Keratinocyte (primary cell): ENCODE results near the gene ZNF689. TPM values are rescaled to one million over a fixed set of nuclear protein-coding genes. Genes with fewer than 3 reads are reported as not detected.

Experiments
- DNase-seq: peaks from one replicate; pipeline ENCODE4 v3.0.0-alpha.2; 2011; ENCODE audit warnings: low read depth, missing footprints, low spot score
- FAIRE-seq: peaks from 2 replicates; lab custom pipeline; 2011; peaks lifted over from hg19 to GRCh38; lab: Jason Lieb, UNC
- H2AFZ ChIP-seq: 2 replicates; pipeline ENCODE4 v1.6.0; 2012; ENCODE audit warnings: low read length, control low read depth, inconsistent platforms; ENCODE audit not compliant: control insufficient read depth
- H3K27ac ChIP-seq: 2 replicates; pipeline ENCODE4 v1.5.1; 2011; ENCODE audit warnings: low read length; ENCODE audit not compliant: control insufficient read depth, insufficient read depth
- H3K27me3 ChIP-seq: 3 replicates; pipeline ENCODE4 v1.6.0; 2011; ENCODE audit warnings: low read length; ENCODE audit not compliant: control insufficient read depth, insufficient read depth; ENCODE audit errors: extremely low read depth
- H3K36me3 ChIP-seq, 2 experiments: 2 replicates in 1 of 2; 3 replicates in 1 of 2; pipeline ENCODE4 v1.5.1; 2011; ENCODE audit warnings: low read length in 2 of 2, mild to moderate bottlenecking in 1 of 2; ENCODE audit not compliant: control insufficient read depth in 2 of 2, insufficient read depth in 2 of 2; ENCODE audit errors: extremely low read depth in 1 of 2
- H3K4me1 ChIP-seq: 3 replicates; pipeline ENCODE4 v1.5.1; 2011; ENCODE audit warnings: low read length; ENCODE audit not compliant: control insufficient read depth, insufficient read depth; ENCODE audit errors: extremely low read depth
- H3K4me2 ChIP-seq: 3 replicates; pipeline ENCODE4 v1.6.0; 2011; ENCODE audit warnings: low read depth, low read length; ENCODE audit not compliant: control insufficient read depth, insufficient read depth; ENCODE audit errors: extremely low read depth
- H3K4me3 ChIP-seq, 3 experiments: fragments of 200-600 bp in 1 of 3; sonication (generic) in 1 of 3; 2 replicates in 2 of 3; 3 replicates in 1 of 3; pipeline ENCODE4 v1.5.1; 2011 to 2016; ENCODE audit warnings: low read length in 3 of 3, mild to moderate bottlenecking in 3 of 3, control low read depth in 2 of 3, inconsistent platforms in 1 of 3, low read depth in 1 of 3, mixed read lengths in 1 of 3, mixed run types in 1 of 3, moderate library complexity in 1 of 3; ENCODE audit not compliant: control insufficient read depth in 2 of 3, insufficient read depth in 2 of 3; ENCODE audit errors: extremely low read depth in 1 of 3
- H3K79me2 ChIP-seq: 2 replicates; pipeline ENCODE4 v1.6.0; 2012; ENCODE audit warnings: low read length; ENCODE audit not compliant: control insufficient read depth, insufficient read depth
- H3K9ac ChIP-seq: 3 replicates; pipeline ENCODE4 v1.6.0; 2011; ENCODE audit warnings: low read length; ENCODE audit not compliant: control insufficient read depth, insufficient read depth; ENCODE audit errors: extremely low read depth
- H3K9me1 ChIP-seq: 3 replicates; pipeline ENCODE4 v1.6.0; 2011; ENCODE audit warnings: low read length; ENCODE audit not compliant: control insufficient read depth, insufficient read depth; ENCODE audit errors: extremely low read depth
- H3K9me3 ChIP-seq: 2 replicates; pipeline ENCODE4 v1.5.1; 2012; ENCODE audit warnings: low read depth, low read length; ENCODE audit not compliant: control insufficient read depth
- H4K20me1 ChIP-seq: 3 replicates; pipeline ENCODE4 v1.6.0; 2011; ENCODE audit warnings: low read length; ENCODE audit not compliant: control insufficient read depth, insufficient read depth; ENCODE audit errors: extremely low read depth
- CTCF ChIP-seq, 3 experiments: IDR thresholded peaks in 1 of 3; conservative IDR thresholded peaks in 1 of 3; optimal IDR thresholded peaks in 1 of 3; 2 replicates in 2 of 3; 3 replicates in 1 of 3; pipeline versions ENCODE3 to v1.5.1; 2011; ENCODE audit warnings: low read length in 3 of 3, mild to moderate bottlenecking in 3 of 3, moderate library complexity in 2 of 3, control low read depth in 1 of 3, inconsistent platforms in 1 of 3; ENCODE audit not compliant: insufficient read depth in 2 of 3; ENCODE audit errors: extremely low read depth in 1 of 3
- EZH2 ChIP-seq: IDR thresholded peaks from one replicate; pipeline ENCODE4 v1.6.1; 2012; ENCODE audit warnings: inconsistent platforms, mild to moderate bottlenecking, low read length, moderate library complexity
- dilution Hi-C: fragments of 300-500 bp; cut with MboI; formaldehyde crosslinking; loops from one replicate; pipeline ENCODE4 v1.7.0; 2020; ENCODE audit warnings: low sequenced_read_pairs; ENCODE audit not compliant: extremely low pct_ligation_motif_present
- polyA plus RNA-seq, 5 experiments: library from polyadenylated mRNA; depleted of rRNA in 3 of 5; stranded (reverse) in 3 of 5; stranded (forward) in 1 of 5; unstranded in 1 of 5; fragments of >200 nt; gene quantifications; 1 replicate in 1 of 5; 2 replicates in 3 of 5; 3 replicates in 1 of 5; pipeline versions ENCODE4 v1.2.1 to v1.2.3, GENCODE V29; 2011 to 2012; ENCODE audit warnings: missing spikeins in 2 of 5, low read depth in 1 of 5, low replicate concordance in 1 of 5

Gene ZNF689
- polyA plus RNA-seq, 1 donor (not counting 4 experiments of a cell fraction or from before 2014, with no cell fraction given), result 3.3 TPM

- H3K9me1 ChIP-seq, result no peaks in the 10 kb centered on the region
- H4K20me1 ChIP-seq, result no peaks in the 10 kb centered on the region
- DNase-seq (no peak), FAIRE-seq (no peak)
- H3K36me3 ChIP-seq, result peaks cover 10 to 13% of the 10 kb centered on the region in 2 experiments
- no peak for TF ChIP-seq EZH2
- no peak for TF ChIP-seq CTCF (optimal IDR thresholded peaks at IDR 0.05 in 1 of 3, IDR thresholded peaks at IDR 0.05 in 1 of 3, conservative IDR thresholded peaks at IDR 0.05 in 1 of 3; ENCODE audit: extremely low read depth in 1 of 3, insufficient read depth in 2 of 3, low read length in 3 of 3)
- no peak overlapping the region for H2AFZ ChIP-seq
- no peak overlapping the region for H3K4me2 ChIP-seq
- dilution Hi-C loops, result no loop called here
- H3K4me1 ChIP-seq, result peaks cover 21% of the 10 kb centered on the region
- H3K27me3 ChIP-seq, result no peaks in the 10 kb centered on the region
- no peak overlapping the region for H3K9ac ChIP-seq
- H3K27ac ChIP-seq, result no peak overlapping the region
- H3K9me3 ChIP-seq, result no peaks in the 10 kb centered on the region
- H3K4me3 ChIP-seq, result no peak overlapping the region
- peaks cover 4% of the 10 kb centered on the region for H3K79me2 ChIP-seq
These were observed 4.2 kb downstream of the ZNF689 start for GRCh38 chr16:30606004-30606403.

- FAIRE-seq (no peak), DNase-seq (no peak)
- no peak for TF ChIP-seq EZH2
- no peak for TF ChIP-seq CTCF (optimal IDR thresholded peaks at IDR 0.05 in 1 of 3, IDR thresholded peaks at IDR 0.05 in 1 of 3, conservative IDR thresholded peaks at IDR 0.05 in 1 of 3; ENCODE audit: extremely low read depth in 1 of 3, insufficient read depth in 2 of 3, low read length in 3 of 3)
- Histone ChIP-seq H3K9me3 (no peaks in the 10 kb centered on the region), H3K27ac (no peak overlapping the region), H3K9ac (no peak overlapping the region), H3K9me1 (no peaks in the 10 kb centered on the region), H3K4me3 (no peak overlapping the region), H2AFZ (no peak overlapping the region), H3K79me2 (peaks cover 4% of the 10 kb centered on the region), H3K4me1 (peaks cover 21% of the 10 kb centered on the region), H4K20me1 (no peaks in the 10 kb centered on the region), H3K4me2 (no peak overlapping the region), H3K27me3 (no peaks in the 10 kb centered on the region), H3K36me3 (peaks cover 10 to 13% of the 10 kb centered on the region in 2 experiments)
- dilution Hi-C loops, result no loop called here
These were observed 5.0 kb downstream of the ZNF689 start for GRCh38 chr16:30605158-30605557.
